HepG2 (cell line): ENCODE measurements around the gene TCFL5. TPM values are rescaled to one million over a fixed set of nuclear protein-coding genes. Genes with fewer than 3 reads are reported as not detected.
A peak's percentile ranks its signal among the peaks of the same experiment; 100 is the strongest.

Source experiments
- CBX5 ChIP-seq: sonication (generic); formaldehyde crosslinking; IDR thresholded peaks from 2 replicates; pipeline ENCODE4 v1.4.0; 2020; ENCODE audit warnings: missing genetic modification reagents, borderline replicate concordance
- CCDC6 ChIP-seq: sonication (generic); formaldehyde crosslinking; IDR thresholded peaks from 2 replicates; pipeline ENCODE4 v1.8.1; 2022; ENCODE audit warnings: mild to moderate bottlenecking, missing genetic modification reagents, moderate library complexity
- KDM3A ChIP-seq: IDR thresholded peaks from 2 replicates; pipeline ENCODE4 v1.6.1; 2018; ENCODE audit warnings: low read depth, missing compliant biosample characterization
- NAIF1 ChIP-seq: sonication (generic); formaldehyde crosslinking; IDR thresholded peaks from 2 replicates; pipeline ENCODE4 v1.5.0; 2020; ENCODE audit warnings: mild to moderate bottlenecking, missing genetic modification reagents, borderline replicate concordance
- STAG1 ChIP-seq: sonication (generic); formaldehyde crosslinking; IDR thresholded peaks from 2 replicates; pipeline ENCODE4 v1.4.0; 2020; ENCODE audit warnings: missing genetic modification reagents
- ZBTB8A ChIP-seq: sonication (generic); formaldehyde crosslinking; IDR thresholded peaks from 2 replicates; pipeline ENCODE4 v1.4.0; 2020; ENCODE audit warnings: mild to moderate bottlenecking, low read depth, missing genetic modification reagents, borderline replicate concordance
- ZIK1 ChIP-seq: sonication (generic); formaldehyde crosslinking; IDR thresholded peaks from 2 replicates; pipeline ENCODE4 v1.5.0; 2020; ENCODE audit warnings: mild to moderate bottlenecking, low read depth, missing genetic modification reagents, borderline replicate concordance
- ZNF44 ChIP-seq: sonication (generic); formaldehyde crosslinking; IDR thresholded peaks from 2 replicates; pipeline ENCODE4 v1.5.1; 2020; ENCODE audit warnings: mild to moderate bottlenecking, missing genetic modification reagents
- ZNF510 ChIP-seq: sonication (generic); formaldehyde crosslinking; IDR thresholded peaks from 2 replicates; pipeline ENCODE4 v1.4.0; 2020; ENCODE audit warnings: low read depth, mild to moderate bottlenecking, missing genetic modification reagents
- ZNF543 ChIP-seq: sonication (generic); formaldehyde crosslinking; IDR thresholded peaks from 2 replicates; pipeline ENCODE4 v1.4.0; 2020; ENCODE audit warnings: mild to moderate bottlenecking, missing genetic modification reagents
- ZNF550 ChIP-seq: sonication (generic); formaldehyde crosslinking; IDR thresholded peaks from 2 replicates; pipeline ENCODE4 v1.4.0; 2020; ENCODE audit warnings: mild to moderate bottlenecking, missing genetic modification reagents, borderline replicate concordance
- ZNF563 ChIP-seq: sonication (generic); formaldehyde crosslinking; IDR thresholded peaks from 2 replicates; pipeline ENCODE4 v1.8.0; 2022; ENCODE audit warnings: mild to moderate bottlenecking, moderate library complexity, missing genetic modification reagents
- ZNF75D ChIP-seq: sonication (generic); formaldehyde crosslinking; IDR thresholded peaks from 2 replicates; pipeline ENCODE4 v1.8.1; 2023; ENCODE audit warnings: missing genetic modification reagents, mild to moderate bottlenecking, borderline replicate concordance
- ZSCAN12 ChIP-seq: sonication (generic); formaldehyde crosslinking; IDR thresholded peaks from 2 replicates; pipeline ENCODE4 v1.9.0; 2021; ENCODE audit warnings: mild to moderate bottlenecking, missing genetic modification reagents
- polyA plus RNA-seq, 8 experiments: library from polyadenylated mRNA; depleted of rRNA in 3 of 8; stranded (reverse) in 7 of 8; unstranded in 1 of 8; fragments of >200 nt; fragmentation: Illumina TruSeq in 4 of 8; extraction: Trizol in 4 of 8; gene quantifications; 2 replicates each; pipeline versions ENCODE4 v1.2.1 to v1.2.3, GENCODE V29; 2011 to 2016; ENCODE audit warnings: low read depth in 4 of 8, missing spikeins in 1 of 8, mixed read lengths in 1 of 8; ENCODE audit not compliant: insufficient read depth in 1 of 8
- total RNA-seq, 5 experiments: library from RNA; depleted of rRNA; stranded (reverse); fragments of >200 nt; fragmentation: Illumina TruSeq; extraction: Trizol; gene quantifications; 2 replicates each; pipeline ENCODE4 v1.2.3, GENCODE V29; 2016; ENCODE audit warnings: low read depth in 1 of 5
- TF ChIP-seq, protein P1 (sequence below): sonication (generic); formaldehyde crosslinking; IDR thresholded peaks from 2 replicates; pipeline ENCODE4 v1.4.0; 2020; ENCODE audit warnings: missing genetic modification reagents
- TF ChIP-seq, protein P2 (sequence below): sonication (generic); formaldehyde crosslinking; IDR thresholded peaks from 2 replicates; pipeline ENCODE4 v1.4.0; 2020; ENCODE audit warnings: mild to moderate bottlenecking, missing genetic modification reagents
- TF ChIP-seq, protein P3 (sequence below): sonication (generic); formaldehyde crosslinking; IDR thresholded peaks from 2 replicates; pipeline ENCODE4 v1.8.1; 2023; ENCODE audit warnings: mild to moderate bottlenecking, missing genetic modification reagents
- TF ChIP-seq, protein P4 (sequence below): sonication (generic); formaldehyde crosslinking; IDR thresholded peaks from 2 replicates; pipeline ENCODE4 v1.8.1; 2022; ENCODE audit warnings: mild to moderate bottlenecking, missing genetic modification reagents
- TF ChIP-seq, protein P5 (sequence below): sonication (generic); formaldehyde crosslinking; IDR thresholded peaks from 2 replicates; pipeline ENCODE4 v1.4.0; 2020; ENCODE audit warnings: mild to moderate bottlenecking, missing genetic modification reagents
- TF ChIP-seq, protein P6 (sequence below): sonication (generic); IDR thresholded peaks from 2 replicates; pipeline ENCODE4 v1.6.1; 2016; ENCODE audit warnings: low read depth, borderline replicate concordance

Gene TCFL5
- total and polyA plus RNA-seq, 2 of the 13 experiments (the other 11 are each of a cell fraction or from before 2014, with no cell fraction given), result 14.8 to 20.0 TPM

DNA sequence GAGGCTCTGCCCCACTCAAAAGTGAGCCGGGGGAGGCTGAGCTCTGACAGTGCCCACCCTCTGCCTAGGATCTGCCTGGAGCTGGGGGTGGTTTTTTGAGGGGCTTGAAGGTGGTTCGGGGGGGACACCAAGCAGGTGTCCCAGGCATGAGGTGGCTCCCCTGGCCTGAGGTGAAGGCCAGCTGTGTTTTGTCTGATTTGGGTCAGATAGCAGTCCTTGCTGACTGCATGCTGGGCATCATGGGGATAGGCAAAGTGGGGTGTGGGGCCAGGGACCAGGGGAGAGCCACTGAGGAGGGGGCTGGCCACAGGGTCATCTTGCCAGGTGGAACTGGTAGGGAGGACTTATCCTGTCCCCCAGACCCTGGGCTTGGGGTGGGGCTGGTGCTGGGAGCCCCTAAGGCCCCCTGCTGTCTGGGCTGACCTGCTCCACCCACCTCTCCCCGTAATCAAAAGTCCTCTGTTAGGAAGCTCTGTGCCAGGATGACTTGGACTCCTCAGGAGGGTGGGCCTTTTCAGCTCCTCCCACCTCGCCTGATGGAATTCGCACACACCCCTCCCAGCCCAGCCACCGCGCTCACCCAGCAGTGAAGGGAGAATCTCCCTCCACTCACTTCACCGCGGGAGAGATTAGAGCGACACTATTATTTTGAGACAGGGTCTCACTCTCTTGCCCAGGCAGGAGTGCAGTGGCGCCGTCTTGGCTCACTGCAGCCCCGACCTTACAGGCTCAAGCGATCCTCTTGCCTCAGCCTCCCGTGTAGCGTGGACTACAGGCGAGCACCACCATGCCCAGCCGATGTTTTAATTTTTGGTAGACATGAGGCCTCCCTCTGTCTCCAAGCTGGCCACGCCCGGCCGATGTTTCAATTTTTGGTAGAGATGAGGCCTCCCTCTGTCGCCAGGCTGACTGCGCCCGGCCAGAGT is 46.3 kb downstream of the TCFL5 start (continued):
- TF ChIP-seq, protein P1, sequence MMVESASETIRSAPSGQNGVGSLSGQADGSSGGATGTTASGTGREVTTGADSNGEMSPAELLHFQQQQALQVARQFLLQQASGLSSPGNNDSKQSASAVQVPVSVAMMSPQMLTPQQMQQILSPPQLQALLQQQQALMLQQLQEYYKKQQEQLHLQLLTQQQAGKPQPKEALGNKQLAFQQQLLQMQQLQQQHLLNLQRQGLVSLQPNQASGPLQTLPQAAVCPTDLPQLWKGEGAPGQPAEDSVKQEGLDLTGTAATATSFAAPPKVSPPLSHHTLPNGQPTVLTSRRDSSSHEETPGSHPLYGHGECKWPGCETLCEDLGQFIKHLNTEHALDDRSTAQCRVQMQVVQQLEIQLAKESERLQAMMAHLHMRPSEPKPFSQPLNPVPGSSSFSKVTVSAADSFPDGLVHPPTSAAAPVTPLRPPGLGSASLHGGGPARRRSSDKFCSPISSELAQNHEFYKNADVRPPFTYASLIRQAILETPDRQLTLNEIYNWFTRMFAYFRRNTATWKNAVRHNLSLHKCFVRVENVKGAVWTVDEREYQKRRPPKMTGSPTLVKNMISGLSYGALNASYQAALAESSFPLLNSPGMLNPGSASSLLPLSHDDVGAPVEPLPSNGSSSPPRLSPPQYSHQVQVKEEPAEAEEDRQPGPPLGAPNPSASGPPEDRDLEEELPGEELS, result peak; percentile 51; the same call in 1 of the 2 replicates
- TF ChIP-seq, protein P2, sequence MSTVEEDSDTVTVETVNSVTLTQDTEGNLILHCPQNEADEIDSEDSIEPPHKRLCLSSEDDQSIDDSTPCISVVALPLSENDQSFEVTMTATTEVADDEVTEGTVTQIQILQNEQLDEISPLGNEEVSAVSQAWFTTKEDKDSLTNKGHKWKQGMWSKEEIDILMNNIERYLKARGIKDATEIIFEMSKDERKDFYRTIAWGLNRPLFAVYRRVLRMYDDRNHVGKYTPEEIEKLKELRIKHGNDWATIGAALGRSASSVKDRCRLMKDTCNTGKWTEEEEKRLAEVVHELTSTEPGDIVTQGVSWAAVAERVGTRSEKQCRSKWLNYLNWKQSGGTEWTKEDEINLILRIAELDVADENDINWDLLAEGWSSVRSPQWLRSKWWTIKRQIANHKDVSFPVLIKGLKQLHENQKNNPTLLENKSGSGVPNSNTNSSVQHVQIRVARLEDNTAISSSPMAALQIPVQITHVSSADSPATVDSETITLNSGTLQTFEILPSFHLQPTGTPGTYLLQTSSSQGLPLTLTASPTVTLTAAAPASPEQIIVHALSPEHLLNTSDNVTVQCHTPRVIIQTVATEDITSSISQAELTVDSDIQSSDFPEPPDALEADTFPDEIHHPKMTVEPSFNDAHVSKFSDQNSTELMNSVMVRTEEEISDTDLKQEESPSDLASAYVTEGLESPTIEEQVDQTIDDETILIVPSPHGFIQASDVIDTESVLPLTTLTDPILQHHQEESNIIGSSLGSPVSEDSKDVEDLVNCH, result 0 out of 2 replicates have a peak, but pooled peaks have one; percentile 34
- TF ChIP-seq KDM3A (no peak), ZNF563 (CRISPR knock-in tag) (no peak), ZBTB8A (CRISPR knock-in tag) (no peak), CBX5 (CRISPR knock-in tag) (no peak), CCDC6 (CRISPR knock-in tag) (0 out of 2 replicates have a peak, but pooled peaks have one; percentile 54), STAG1 (CRISPR knock-in tag) (no peak), ZIK1 (CRISPR knock-in tag) (peak; percentile 53; the same call in 1 of the 2 replicates), ZSCAN12 (no peak), ZNF75D (CRISPR knock-in tag) (no peak), NAIF1 (CRISPR knock-in tag) (no peak), ZNF44 (CRISPR knock-in tag) (no peak), ZNF550 (no peak), ZNF510 (CRISPR knock-in tag) (peak; percentile 42; the same call in 1 of the 2 replicates), ZNF543 (CRISPR knock-in tag) (peak; percentile 86; the same call in 1 of the 2 replicates)
- TF ChIP-seq, protein P3, sequence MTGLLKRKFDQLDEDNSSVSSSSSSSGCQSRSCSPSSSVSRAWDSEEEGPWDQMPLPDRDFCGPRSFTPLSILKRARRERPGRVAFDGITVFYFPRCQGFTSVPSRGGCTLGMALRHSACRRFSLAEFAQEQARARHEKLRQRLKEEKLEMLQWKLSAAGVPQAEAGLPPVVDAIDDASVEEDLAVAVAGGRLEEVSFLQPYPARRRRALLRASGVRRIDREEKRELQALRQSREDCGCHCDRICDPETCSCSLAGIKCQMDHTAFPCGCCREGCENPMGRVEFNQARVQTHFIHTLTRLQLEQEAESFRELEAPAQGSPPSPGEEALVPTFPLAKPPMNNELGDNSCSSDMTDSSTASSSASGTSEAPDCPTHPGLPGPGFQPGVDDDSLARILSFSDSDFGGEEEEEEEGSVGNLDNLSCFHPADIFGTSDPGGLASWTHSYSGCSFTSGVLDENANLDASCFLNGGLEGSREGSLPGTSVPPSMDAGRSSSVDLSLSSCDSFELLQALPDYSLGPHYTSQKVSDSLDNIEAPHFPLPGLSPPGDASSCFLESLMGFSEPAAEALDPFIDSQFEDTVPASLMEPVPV, result peak; percentile 36; the same call in 1 of the 2 replicates
- TF ChIP-seq, protein P4, sequence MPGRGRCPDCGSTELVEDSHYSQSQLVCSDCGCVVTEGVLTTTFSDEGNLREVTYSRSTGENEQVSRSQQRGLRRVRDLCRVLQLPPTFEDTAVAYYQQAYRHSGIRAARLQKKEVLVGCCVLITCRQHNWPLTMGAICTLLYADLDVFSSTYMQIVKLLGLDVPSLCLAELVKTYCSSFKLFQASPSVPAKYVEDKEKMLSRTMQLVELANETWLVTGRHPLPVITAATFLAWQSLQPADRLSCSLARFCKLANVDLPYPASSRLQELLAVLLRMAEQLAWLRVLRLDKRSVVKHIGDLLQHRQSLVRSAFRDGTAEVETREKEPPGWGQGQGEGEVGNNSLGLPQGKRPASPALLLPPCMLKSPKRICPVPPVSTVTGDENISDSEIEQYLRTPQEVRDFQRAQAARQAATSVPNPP (CRISPR knock-in tag), result no peak
- TF ChIP-seq, protein P5, sequence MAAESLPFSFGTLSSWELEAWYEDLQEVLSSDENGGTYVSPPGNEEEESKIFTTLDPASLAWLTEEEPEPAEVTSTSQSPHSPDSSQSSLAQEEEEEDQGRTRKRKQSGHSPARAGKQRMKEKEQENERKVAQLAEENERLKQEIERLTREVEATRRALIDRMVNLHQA (CRISPR knock-in tag), result no peak
- TF ChIP-seq, protein P6, sequence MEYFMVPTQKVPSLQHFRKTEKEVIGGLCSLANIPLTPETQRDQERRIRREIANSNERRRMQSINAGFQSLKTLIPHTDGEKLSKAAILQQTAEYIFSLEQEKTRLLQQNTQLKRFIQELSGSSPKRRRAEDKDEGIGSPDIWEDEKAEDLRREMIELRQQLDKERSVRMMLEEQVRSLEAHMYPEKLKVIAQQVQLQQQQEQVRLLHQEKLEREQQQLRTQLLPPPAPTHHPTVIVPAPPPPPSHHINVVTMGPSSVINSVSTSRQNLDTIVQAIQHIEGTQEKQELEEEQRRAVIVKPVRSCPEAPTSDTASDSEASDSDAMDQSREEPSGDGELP, result no peak
